Activated CD4-positive, alpha-beta T cell treated with anti-CD3 and anti-CD28 coated beads for 36 hours (primary cell): ENCODE measurements around the gene IRX6. TPM values are rescaled to one million over a fixed set of nuclear protein-coding genes. Genes with fewer than 3 reads are reported as not detected.

Source experiments
- ATAC-seq: fragments of 200-7000 bp; cut with Tn5 transposase; one replicate; pipeline ENCODE4 v1.10.0; 2021; ENCODE audit warnings: mild to moderate bottlenecking, moderate library complexity
- CTCF ChIA-PET: fragments of 350-600 bp; sonication (Branson Sonifier 250); formaldehyde crosslinking; loops from one replicate; lab custom pipeline; 2021; ENCODE audit warnings: antibody characterized with exemption; lab: Charles Lee
- POLR2A ChIA-PET: fragments of 350-600 bp; sonication (Branson Sonifier 250); formaldehyde crosslinking; loops from one replicate; lab custom pipeline; 2021; ENCODE audit warnings: antibody characterized with exemption, inconsistent platforms; lab: Charles Lee
- DNase-seq: peaks from one replicate; pipeline ENCODE4 v3.0.0-alpha.2; 2020
- H3K27ac Mint-ChIP-seq: one replicate; pipeline ENCODE4 v1.8.0; 2021; ENCODE audit warnings: mixed read lengths
- H3K27me3 Mint-ChIP-seq: one replicate; pipeline ENCODE4 v1.8.0; 2021; ENCODE audit warnings: mixed read lengths
- H3K36me3 Mint-ChIP-seq: one replicate; pipeline ENCODE4 v1.8.0; 2021; ENCODE audit warnings: low read depth, mixed read lengths
- H3K4me1 Mint-ChIP-seq: one replicate; pipeline ENCODE4 v1.8.0; 2021; ENCODE audit warnings: mixed read lengths
- H3K4me3 Mint-ChIP-seq: one replicate; pipeline ENCODE4 v1.8.0; 2021; ENCODE audit warnings: mild to moderate bottlenecking, moderate library complexity, mixed read lengths
- H3K9me3 Mint-ChIP-seq: one replicate; pipeline ENCODE4 v1.8.0; 2021; ENCODE audit warnings: low read depth, mixed read lengths
- intact Hi-C, 2 experiments: fragments of 100-400 bp; cut with DNase I in 1 of 2; cut with micrococcal nuclease in 1 of 2; formaldehyde crosslinking; loops; one replicate each; pipeline versions ENCODE4 v1.14.2 to v1.15.1; 2022 to 2024; cut with DNase I, micrococcal nuclease
- total RNA-seq, 2 experiments: library from RNA; stranded (reverse); gene quantifications; one replicate each; pipeline ENCODE4 v1.2.3, GENCODE V29; 2021

The IRX6 gene
- total RNA-seq, 2 experiments from 2014 or later: not detected

- H3K27me3 Mint-ChIP-seq: peaks cover 2% of the 10 kb centered on the region
- H3K4me1 Mint-ChIP-seq: no peaks in the 10 kb centered on the region
- no peaks in the 10 kb centered on the region for H3K36me3 Mint-ChIP-seq
- DNase-seq (no peak), ATAC-seq (no peak)
- peaks cover 6% of the 10 kb centered on the region for H3K9me3 Mint-ChIP-seq
- ChIA-PET POLR2A (no interaction called here), CTCF (no interaction called here)
- H3K27ac Mint-ChIP-seq: no peak overlapping the region
- H3K4me3 Mint-ChIP-seq: no peak overlapping the region
- intact Hi-C loops: no loop called here
Observed at GRCh38 chr16:55291847-55292246, 32.2 kb upstream of the IRX6 start.

GRCh38 chr16:55292491-55292890 lies 31.5 kb upstream of the IRX6 start:
- intact Hi-C loops: no loop called here
- no peak overlapping the region for H3K4me3 Mint-ChIP-seq
- ChIA-PET CTCF (no interaction called here), POLR2A (no interaction called here)
- peaks cover 2% of the 10 kb centered on the region for H3K27me3 Mint-ChIP-seq
- H3K36me3 Mint-ChIP-seq: no peaks in the 10 kb centered on the region
- ATAC-seq (no peak), DNase-seq (no peak)
- H3K9me3 Mint-ChIP-seq: peaks cover under 1% of the 10 kb centered on the region
- no peaks in the 10 kb centered on the region for H3K4me1 Mint-ChIP-seq
- no peak overlapping the region for H3K27ac Mint-ChIP-seq

- no peak overlapping the region for H3K4me3 Mint-ChIP-seq
- ATAC-seq (no peak), DNase-seq (no peak)
- no peaks in the 10 kb centered on the region for H3K9me3 Mint-ChIP-seq
- ChIA-PET CTCF (no interaction called here), POLR2A (no interaction called here)
- peaks cover 8% of the 10 kb centered on the region for H3K27me3 Mint-ChIP-seq
- no peaks in the 10 kb centered on the region for H3K36me3 Mint-ChIP-seq
- H3K27ac Mint-ChIP-seq: no peak overlapping the region
- no peaks in the 10 kb centered on the region for H3K4me1 Mint-ChIP-seq
- intact Hi-C loops: no loop called here
Observed at GRCh38 chr16:55294129-55294528, 29.9 kb upstream of the IRX6 start.

- ChIA-PET POLR2A (no interaction called here), CTCF (no interaction called here)
- no peaks in the 10 kb centered on the region for H3K9me3 Mint-ChIP-seq
- intact Hi-C loops: no loop called here
- no peaks in the 10 kb centered on the region for H3K4me1 Mint-ChIP-seq
- H3K36me3 Mint-ChIP-seq: no peaks in the 10 kb centered on the region
- no peak overlapping the region for H3K27ac Mint-ChIP-seq
- H3K4me3 Mint-ChIP-seq: no peak overlapping the region
- H3K27me3 Mint-ChIP-seq: peaks cover 9% of the 10 kb centered on the region
- DNase-seq: no peak
- ATAC-seq: no peak
Observed at GRCh38 chr16:55294931-55295342, 29.1 kb upstream of the IRX6 start.

GRCh38 chr16:55297062-55297909 lies 26.7 kb upstream of the IRX6 start:
- Mint-ChIP-seq H3K9me3 (no peaks in the 10 kb centered on the region), H3K4me3 (no peak overlapping the region), H3K27me3 (peaks cover 19% of the 10 kb centered on the region), H3K27ac (no peak overlapping the region), H3K36me3 (no peaks in the 10 kb centered on the region), H3K4me1 (no peaks in the 10 kb centered on the region)
- DNase-seq (peak; percentile 6), ATAC-seq (no peak)
- intact Hi-C loops: no loop called here
- ChIA-PET POLR2A (no interaction called here), CTCF (no interaction called here)

GRCh38 chr16:55297910-55298479 lies 26.0 kb upstream of the IRX6 start:
- ChIA-PET POLR2A (no interaction called here), CTCF (no interaction called here)
- Mint-ChIP-seq H3K4me1 (no peaks in the 10 kb centered on the region), H3K27me3 (peaks cover 24% of the 10 kb centered on the region), H3K9me3 (no peaks in the 10 kb centered on the region), H3K27ac (no peak overlapping the region), H3K4me3 (no peak overlapping the region), H3K36me3 (no peaks in the 10 kb centered on the region)
- ATAC-seq (no peak), DNase-seq (no peak)
- intact Hi-C loops: no loop called here

GRCh38 chr16:55301385-55302008 lies 22.5 kb upstream of the IRX6 start:
- Mint-ChIP-seq H3K27me3 (peaks cover 32% of the 10 kb centered on the region), H3K4me3 (no peak overlapping the region), H3K27ac (no peak overlapping the region), H3K4me1 (no peaks in the 10 kb centered on the region), H3K9me3 (no peaks in the 10 kb centered on the region), H3K36me3 (no peaks in the 10 kb centered on the region)
- CTCF ChIA-PET: no interaction called here
- intact Hi-C loops: no loop called here
- ATAC-seq: no peak
- no peak for DNase-seq
- POLR2A ChIA-PET: no interaction called here

GRCh38 chr16:55302635-55303034 lies 21.4 kb upstream of the IRX6 start:
- intact Hi-C loops: no loop called here
- no peak overlapping the region for H3K4me3 Mint-ChIP-seq

GRCh38 chr16:55308973-55309372 lies 15.0 kb upstream of the IRX6 start:
- POLR2A ChIA-PET: no interaction called here
- no peak overlapping the region for H3K4me3 Mint-ChIP-seq
- no peak overlapping the region for H3K27ac Mint-ChIP-seq
- intact Hi-C loops: no loop called here
- H3K36me3 Mint-ChIP-seq: no peaks in the 10 kb centered on the region
- ATAC-seq (no peak), DNase-seq (no peak)
- H3K27me3 Mint-ChIP-seq: peaks cover 11% of the 10 kb centered on the region
- H3K9me3 Mint-ChIP-seq: peaks cover 7% of the 10 kb centered on the region
- H3K4me1 Mint-ChIP-seq: no peaks in the 10 kb centered on the region
- CTCF ChIA-PET: no interaction called here

More at GRCh38 chr16:55302635-55303034, 21.4 kb upstream of the IRX6 start:
- Mint-ChIP-seq H3K27ac (no peak overlapping the region), H3K4me1 (no peaks in the 10 kb centered on the region), H3K36me3 (no peaks in the 10 kb centered on the region), H3K27me3 (peaks cover 31% of the 10 kb centered on the region), H3K9me3 (no peaks in the 10 kb centered on the region)
- ATAC-seq (no peak), DNase-seq (no peak)
- POLR2A ChIA-PET: no interaction called here
- CTCF ChIA-PET: no interaction called here

GRCh38 chr16:55322327-55322726 lies 1.7 kb upstream of the IRX6 start:
- DNase-seq (no peak), ATAC-seq (no peak)
- Mint-ChIP-seq H3K9me3 (no peaks in the 10 kb centered on the region), H3K4me3 (no peak overlapping the region), H3K27ac (no peak overlapping the region), H3K36me3 (no peaks in the 10 kb centered on the region), H3K4me1 (no peaks in the 10 kb centered on the region), H3K27me3 (peaks cover 24% of the 10 kb centered on the region)
- ChIA-PET POLR2A (no interaction called here), CTCF (no interaction called here)
- intact Hi-C loops: no loop called here

- ChIA-PET CTCF (no interaction called here), POLR2A (no interaction called here)
- intact Hi-C loops: no loop called here
Observed at GRCh38 chr16:55324285-55325079, 479 bp downstream of the IRX6 start.

More at GRCh38 chr16:55324285-55325079, 479 bp downstream of the IRX6 start:
- ATAC-seq (no peak), DNase-seq (no peak)
- no peak overlapping the region for H3K4me3 Mint-ChIP-seq
- H3K27me3 Mint-ChIP-seq: peaks cover 37% of the 10 kb centered on the region
- no peaks in the 10 kb centered on the region for H3K36me3 Mint-ChIP-seq
- no peak overlapping the region for H3K27ac Mint-ChIP-seq
- H3K4me1 Mint-ChIP-seq: no peaks in the 10 kb centered on the region
- no peaks in the 10 kb centered on the region for H3K9me3 Mint-ChIP-seq
